Measurements from ENCODE around the gene NAPSA. TPM values are rescaled to one million over a fixed set of nuclear protein-coding genes. Genes with fewer than 3 reads are reported as not detected.

The NAPSA gene
- total and polyA plus RNA-seq, 7 donors, result 0.55 to 2.4 (median 0.95) TPM; not detected in 2

DNA sequence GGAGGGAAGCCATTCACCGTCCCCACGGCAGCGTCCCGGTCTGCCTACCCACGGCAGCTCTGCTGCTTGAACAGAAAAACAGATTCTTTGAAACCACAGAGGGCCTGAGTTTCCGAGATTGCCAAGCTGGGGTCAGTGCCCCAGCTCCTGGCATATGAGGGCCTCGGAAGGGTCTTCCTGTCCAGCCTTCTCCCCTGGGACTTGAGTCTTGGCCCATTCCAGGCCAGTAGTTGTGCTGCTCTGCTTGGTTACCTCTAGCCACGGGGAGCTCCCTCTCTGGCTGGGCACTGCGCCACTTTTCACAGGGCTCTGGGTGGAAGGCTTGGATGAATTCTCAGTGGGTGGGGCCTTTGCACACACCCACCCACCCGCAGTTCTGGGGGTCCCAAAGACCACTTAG lies 44.7 kb upstream of the NAPSA start:
- TF ChIP-seq, protein P1, sequence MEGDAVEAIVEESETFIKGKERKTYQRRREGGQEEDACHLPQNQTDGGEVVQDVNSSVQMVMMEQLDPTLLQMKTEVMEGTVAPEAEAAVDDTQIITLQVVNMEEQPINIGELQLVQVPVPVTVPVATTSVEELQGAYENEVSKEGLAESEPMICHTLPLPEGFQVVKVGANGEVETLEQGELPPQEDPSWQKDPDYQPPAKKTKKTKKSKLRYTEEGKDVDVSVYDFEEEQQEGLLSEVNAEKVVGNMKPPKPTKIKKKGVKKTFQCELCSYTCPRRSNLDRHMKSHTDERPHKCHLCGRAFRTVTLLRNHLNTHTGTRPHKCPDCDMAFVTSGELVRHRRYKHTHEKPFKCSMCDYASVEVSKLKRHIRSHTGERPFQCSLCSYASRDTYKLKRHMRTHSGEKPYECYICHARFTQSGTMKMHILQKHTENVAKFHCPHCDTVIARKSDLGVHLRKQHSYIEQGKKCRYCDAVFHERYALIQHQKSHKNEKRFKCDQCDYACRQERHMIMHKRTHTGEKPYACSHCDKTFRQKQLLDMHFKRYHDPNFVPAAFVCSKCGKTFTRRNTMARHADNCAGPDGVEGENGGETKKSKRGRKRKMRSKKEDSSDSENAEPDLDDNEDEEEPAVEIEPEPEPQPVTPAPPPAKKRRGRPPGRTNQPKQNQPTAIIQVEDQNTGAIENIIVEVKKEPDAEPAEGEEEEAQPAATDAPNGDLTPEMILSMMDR (IDR thresholded peaks at IDR 0.05), result no peak
- TF ChIP-seq POLR2AphosphoS5 (IDR thresholded peaks at IDR 0.05) (no peak), EP300 (IDR thresholded peaks at IDR 0.05) (no peak), POLR2A (IDR thresholded peaks at IDR 0.05) (no peak)

DNA sequence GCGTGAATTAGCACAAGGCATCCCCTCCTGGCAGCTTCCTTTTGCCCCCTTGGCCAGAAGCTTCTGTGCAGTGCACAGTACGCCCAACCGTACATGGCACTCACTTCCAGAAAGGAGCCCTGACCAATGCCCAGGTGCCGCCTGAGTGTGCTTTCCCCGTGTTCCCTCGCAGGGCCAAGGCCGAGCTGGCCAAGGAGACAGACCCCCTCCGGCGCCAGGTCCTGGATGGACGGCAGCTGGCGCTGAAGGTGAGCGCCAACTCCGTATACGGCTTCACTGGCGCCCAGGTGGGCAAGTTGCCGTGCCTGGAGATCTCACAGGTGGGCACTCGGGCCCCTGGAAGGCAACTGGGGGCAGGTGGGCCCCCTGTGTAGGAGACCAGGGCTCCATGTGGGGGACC lies 43.9 kb upstream of the NAPSA start:
- TF ChIP-seq, protein P1 (IDR thresholded peaks at IDR 0.05), result no peak
- TF ChIP-seq POLR2A (IDR thresholded peaks at IDR 0.05), result no peak
- TF ChIP-seq POLR2AphosphoS5 (IDR thresholded peaks at IDR 0.05), result no peak
- no peak for TF ChIP-seq EP300 (IDR thresholded peaks at IDR 0.05)
- H3K27ac ChIP-seq, result no peak overlapping the region
- WGBS, 2 donors, result 96 to 97% methylated on average over 17 of the region's 17 CpGs
- H3K4me1 ChIP-seq, result no peaks in the 10 kb centered on the region
- no peak overlapping the region for H3K4me3 ChIP-seq
- no peaks in the 10 kb centered on the region for H3K9me3 ChIP-seq
- no peaks in the 10 kb centered on the region for H3K27me3 ChIP-seq
- H3K36me3 ChIP-seq, result peaks cover 0 to 27% (median 9%) of the 10 kb centered on the region in 4 donors
- no peak for DNase-seq
- intact Hi-C loops (cut with DNase I), result no loop called here

More for the DNA sequence above, 44.7 kb upstream of the NAPSA start:
- no peak overlapping the region for H3K27ac ChIP-seq
- no peak for DNase-seq
- peaks cover 0 to 27% (median 9%) of the 10 kb centered on the region in 4 donors for H3K36me3 ChIP-seq
- H3K9me3 ChIP-seq, result no peaks in the 10 kb centered on the region
- H3K4me1 ChIP-seq, result no peaks in the 10 kb centered on the region
- no peak overlapping the region for H3K4me3 ChIP-seq
- intact Hi-C loops (cut with DNase I), result no loop called here
- no peaks in the 10 kb centered on the region for H3K27me3 ChIP-seq
- 77 to 86% methylated on average over 10 of the region's 10 CpGs for WGBS, 2 donors

DNA sequence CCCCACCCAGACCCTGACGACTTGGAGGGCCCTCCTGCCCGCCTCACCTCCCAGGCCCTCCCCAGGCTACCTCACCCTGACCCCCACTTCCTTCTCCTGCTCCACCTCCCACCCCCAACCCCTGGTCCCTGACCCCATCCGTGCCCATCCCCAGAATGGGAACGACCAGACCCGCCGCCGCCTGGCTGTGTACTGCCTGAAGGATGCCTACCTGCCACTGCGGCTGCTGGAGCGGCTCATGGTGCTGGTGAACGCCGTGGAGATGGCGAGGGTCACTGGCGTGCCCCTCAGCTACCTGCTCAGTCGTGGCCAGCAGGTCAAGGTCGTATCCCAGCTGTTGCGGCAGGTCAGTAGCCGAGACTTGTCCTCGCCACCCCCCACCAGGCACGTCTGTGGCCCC lies 41.4 kb upstream of the NAPSA start:
- no peak overlapping the region for H3K27ac ChIP-seq
- H3K36me3 ChIP-seq, result peaks cover 0 to 44% (median 11%) of the 10 kb centered on the region in 4 donors
- H3K4me3 ChIP-seq, result no peak overlapping the region
- DNase-seq, result no peak
- 95 to 96% methylated on average over 19 of the region's 19 CpGs for WGBS, 2 donors
- TF ChIP-seq EP300 (IDR thresholded peaks at IDR 0.05) (no peak), POLR2A (IDR thresholded peaks at IDR 0.05) (no peak), POLR2AphosphoS5 (IDR thresholded peaks at IDR 0.05) (no peak)
- TF ChIP-seq, protein P1 (IDR thresholded peaks at IDR 0.05), result no peak
- H3K9me3 ChIP-seq, result no peaks in the 10 kb centered on the region
- no peaks in the 10 kb centered on the region for H3K27me3 ChIP-seq
- H3K4me1 ChIP-seq, result no peaks in the 10 kb centered on the region
- intact Hi-C loops (cut with DNase I), result no loop called here

DNA sequence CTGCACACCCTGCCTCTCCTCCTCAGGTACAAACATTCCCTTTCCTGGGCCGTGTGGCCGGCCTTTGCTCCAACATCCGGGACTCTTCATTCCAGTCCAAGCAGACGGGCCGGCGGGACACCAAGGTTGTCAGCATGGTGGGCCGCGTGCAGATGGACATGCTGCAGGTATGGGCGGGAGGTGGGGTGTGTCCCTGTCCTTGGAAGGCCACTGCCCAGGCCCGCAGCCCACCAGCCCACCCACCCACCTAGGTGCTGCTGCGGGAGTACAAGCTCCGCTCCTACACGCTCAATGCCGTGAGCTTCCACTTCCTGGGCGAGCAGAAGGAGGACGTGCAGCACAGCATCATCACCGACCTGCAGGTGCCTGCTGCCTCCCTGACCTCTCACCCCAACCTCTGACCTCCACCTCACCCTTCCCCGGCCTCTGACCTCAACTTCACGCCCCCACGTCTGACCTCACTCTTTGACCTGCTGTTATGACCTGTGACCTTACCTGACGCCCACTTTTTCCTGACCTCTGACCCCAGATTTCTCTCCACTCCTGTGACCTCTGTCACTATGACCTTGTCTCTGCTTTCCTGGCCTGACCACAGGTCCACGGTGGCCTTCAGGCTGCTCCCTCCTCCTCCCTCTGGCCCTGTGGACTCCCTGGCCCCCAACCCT lies 40.8 kb upstream of the NAPSA start:
- peaks cover 0 to 47% (median 11%) of the 10 kb centered on the region in 4 donors for H3K36me3 ChIP-seq
- intact Hi-C loops (cut with DNase I), result no loop called here
- TF ChIP-seq POLR2A (IDR thresholded peaks at IDR 0.05), result no peak
- TF ChIP-seq, protein P1 (IDR thresholded peaks at IDR 0.05), result no peak
- no peak for TF ChIP-seq POLR2AphosphoS5 (IDR thresholded peaks at IDR 0.05)
- no peak for TF ChIP-seq EP300 (IDR thresholded peaks at IDR 0.05)

More for the DNA sequence above, 40.8 kb upstream of the NAPSA start:
- Histone ChIP-seq H3K4me1 (no peaks in the 10 kb centered on the region), H3K27ac (no peak overlapping the region), H3K4me3 (no peak overlapping the region), H3K27me3 (no peaks in the 10 kb centered on the region), H3K9me3 (no peaks in the 10 kb centered on the region)
- no peak for DNase-seq
- 92 to 93% methylated on average over 22 of the region's 22 CpGs for WGBS, 2 donors

Measured in sigmoid colon (tissue), 7 donors.